Keratinocyte (primary cell): ENCODE data around the gene FAM114A1.

ENCODE experiments used
- EZH2 ChIP-seq: IDR thresholded peaks from one replicate; pipeline ENCODE4 v1.6.1; 2012; ENCODE audit warnings: inconsistent platforms, mild to moderate bottlenecking, low read length, moderate library complexity
- TF ChIP-seq, protein P1 (sequence below), 3 experiments: IDR thresholded peaks in 1 of 3; conservative IDR thresholded peaks in 1 of 3; optimal IDR thresholded peaks in 1 of 3; 2 replicates in 2 of 3; 3 replicates in 1 of 3; pipeline versions ENCODE3 to v1.5.1; 2011; ENCODE audit warnings: low read length in 3 of 3, mild to moderate bottlenecking in 3 of 3, moderate library complexity in 2 of 3, control low read depth in 1 of 3, inconsistent platforms in 1 of 3; ENCODE audit not compliant: insufficient read depth in 2 of 3; ENCODE audit errors: extremely low read depth in 1 of 3

DNA sequence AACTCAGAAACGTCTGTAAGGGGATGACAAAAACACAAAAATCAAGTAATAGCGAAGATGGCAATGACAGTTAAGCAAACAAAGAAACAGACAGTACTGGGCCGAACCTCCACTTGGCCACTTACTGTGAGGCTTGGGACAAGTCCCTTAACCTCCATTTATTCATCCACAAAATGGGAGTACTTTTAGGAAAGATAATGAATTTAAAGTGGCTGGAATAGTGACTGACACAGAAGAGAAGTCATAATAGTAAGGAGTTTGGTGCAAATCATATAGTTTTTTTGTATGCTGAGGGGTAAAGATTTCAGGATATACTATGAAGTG is 9.5 kb upstream of the FAM114A1 start:
- TF ChIP-seq, protein P1, sequence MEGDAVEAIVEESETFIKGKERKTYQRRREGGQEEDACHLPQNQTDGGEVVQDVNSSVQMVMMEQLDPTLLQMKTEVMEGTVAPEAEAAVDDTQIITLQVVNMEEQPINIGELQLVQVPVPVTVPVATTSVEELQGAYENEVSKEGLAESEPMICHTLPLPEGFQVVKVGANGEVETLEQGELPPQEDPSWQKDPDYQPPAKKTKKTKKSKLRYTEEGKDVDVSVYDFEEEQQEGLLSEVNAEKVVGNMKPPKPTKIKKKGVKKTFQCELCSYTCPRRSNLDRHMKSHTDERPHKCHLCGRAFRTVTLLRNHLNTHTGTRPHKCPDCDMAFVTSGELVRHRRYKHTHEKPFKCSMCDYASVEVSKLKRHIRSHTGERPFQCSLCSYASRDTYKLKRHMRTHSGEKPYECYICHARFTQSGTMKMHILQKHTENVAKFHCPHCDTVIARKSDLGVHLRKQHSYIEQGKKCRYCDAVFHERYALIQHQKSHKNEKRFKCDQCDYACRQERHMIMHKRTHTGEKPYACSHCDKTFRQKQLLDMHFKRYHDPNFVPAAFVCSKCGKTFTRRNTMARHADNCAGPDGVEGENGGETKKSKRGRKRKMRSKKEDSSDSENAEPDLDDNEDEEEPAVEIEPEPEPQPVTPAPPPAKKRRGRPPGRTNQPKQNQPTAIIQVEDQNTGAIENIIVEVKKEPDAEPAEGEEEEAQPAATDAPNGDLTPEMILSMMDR (optimal IDR thresholded peaks at IDR 0.05 in 1 of 3, IDR thresholded peaks at IDR 0.05 in 1 of 3, conservative IDR thresholded peaks at IDR 0.05 in 1 of 3; ENCODE audit: extremely low read depth in 1 of 3, insufficient read depth in 2 of 3, low read length in 3 of 3): no peak
- TF ChIP-seq EZH2: no peak
